Body of pancreas (tissue), 4 donors: ENCODE data around the gene APBA2. TPM values are rescaled to one million over a fixed set of nuclear protein-coding genes. Genes with fewer than 3 reads are reported as not detected.

ENCODE experiments used
- ATAC-seq: fragments of 150-250 bp; one replicate; pipeline ENCODE4 v1.9.1; 2016
- DNase-seq, 4 donors: peaks; one replicate each; pipeline ENCODE4 v3.0.0-alpha.2; 2019
- H3K27ac ChIP-seq, 4 donors: fragments of 200-600 bp; sonication (generic); 1 replicate in 3 of 4; 2 replicates in 1 of 4; pipeline versions ENCODE4 v1.5.1 to v1.6.1; 2016 to 2019; ENCODE audit warnings: mild to moderate bottlenecking in 1 of 4, mixed read lengths in 1 of 4, moderate library complexity in 1 of 4
- H3K27me3 ChIP-seq, 2 donors: fragments of 200-600 bp; sonication (generic); one replicate each; pipeline ENCODE4 v1.6.0; 2016; ENCODE audit warnings: mild to moderate bottlenecking in 1 of 2
- H3K36me3 ChIP-seq, 2 donors: fragments of 200-600 bp; sonication (generic); replicated peaks in 1 of 2; 2 replicates each; pipeline ENCODE4 v1.5.1; 2016; ENCODE audit warnings: low read depth in 2 of 2; ENCODE audit not compliant: insufficient read depth in 1 of 2
- H3K4me1 ChIP-seq: fragments of 200-600 bp; sonication (generic); one replicate; pipeline ENCODE4 v1.6.0; 2016
- H3K4me3 ChIP-seq, 2 donors: fragments of 200-600 bp; sonication (generic); 1 replicate in 1 of 2; 2 replicates in 1 of 2; pipeline ENCODE4 v1.5.1; 2016 to 2019
- H3K9me3 ChIP-seq, 3 donors: fragments of 200-600 bp; sonication (generic); 1 replicate in 2 of 3; 2 replicates in 1 of 3; pipeline ENCODE4 v1.5.1; 2016
- CTCF ChIP-seq, 7 experiments: fragments of 450-650 bp in 4 of 7; fragments of 200-600 bp in 3 of 7; sonication (generic) in 3 of 7; IDR thresholded peaks; one replicate each; pipeline ENCODE4 v1.5.1; 2016 to 2019; ENCODE audit warnings: antibody characterized with exemption in 7 of 7
- POLR2A ChIP-seq, 3 donors: fragments of 450-650 bp; IDR thresholded peaks; one replicate each; pipeline ENCODE4 v1.6.1; 2016; ENCODE audit warnings: antibody characterized with exemption in 3 of 3, mild to moderate bottlenecking in 2 of 3
- WGBS, 2 donors: methylation state at CpG; one replicate each; pipeline ENCODE4 v1.1.5; 2017; 5-methylcytosine and 5-hydroxymethylcytosine counted together
- intact Hi-C: fragments of 100-400 bp; cut with DNase I; formaldehyde crosslinking; loops from one replicate; pipeline ENCODE4 v1.15.1; 2023
- total RNA-seq, 2 donors: library from RNA; depleted of rRNA; stranded (reverse); fragments of >200 nt; gene quantifications; one replicate each; pipeline ENCODE4 v1.1.0, GENCODE V29; 2016

APBA2 gene
- total RNA-seq, 2 donors from 2014 or later = 13.2 to 29.0 TPM

- no peak for DNase-seq
These were observed 48.1 kb downstream of the APBA2 start for GRCh38 chr15:28933710-28934445.

GRCh38 chr15:28934645-28935044 lies 48.9 kb downstream of the APBA2 start:
- WGBS, 2 donors = 52 to 57% methylated on average over 6 of the region's 6 CpGs
- no peak overlapping the region for H3K27ac ChIP-seq

More at GRCh38 chr15:28933710-28934445, 48.1 kb downstream of the APBA2 start:
- no peak for ATAC-seq
- intact Hi-C loops = no loop called here
- 75 to 76% methylated on average over 9 of the region's 9 CpGs for WGBS, 2 donors
- Histone ChIP-seq H3K4me3 (no peak overlapping the region), H3K4me1 (peaks cover 11% of the 10 kb centered on the region), H3K36me3 (no peaks in the 10 kb centered on the region), H3K27me3 (no peaks in the 10 kb centered on the region), H3K27ac (no peak overlapping the region), H3K9me3 (no peaks in the 10 kb centered on the region)
- no peak for TF ChIP-seq CTCF (IDR thresholded peaks at IDR 0.05)
- TF ChIP-seq POLR2A (IDR thresholded peaks at IDR 0.05) = no peak

GRCh38 chr15:28935316-28935715 lies 49.5 kb downstream of the APBA2 start:
- no peak for ATAC-seq
- no peak for DNase-seq
- Histone ChIP-seq H3K27ac (no peak overlapping the region), H3K27me3 (no peaks in the 10 kb centered on the region), H3K36me3 (no peaks in the 10 kb centered on the region), H3K9me3 (no peaks in the 10 kb centered on the region), H3K4me1 (peaks cover 11% of the 10 kb centered on the region), H3K4me3 (no peak overlapping the region)
- TF ChIP-seq POLR2A (IDR thresholded peaks at IDR 0.05) (no peak), CTCF (IDR thresholded peaks at IDR 0.05) (no peak)
- WGBS, 2 donors = 65 to 74% methylated on average over 5 to 6 of the region's 6 CpGs
- intact Hi-C loops = no loop called here

More at GRCh38 chr15:28934645-28935044, 48.9 kb downstream of the APBA2 start:
- Histone ChIP-seq H3K4me1 (peaks cover 11% of the 10 kb centered on the region), H3K4me3 (no peak overlapping the region), H3K27me3 (no peaks in the 10 kb centered on the region), H3K9me3 (no peaks in the 10 kb centered on the region), H3K36me3 (no peaks in the 10 kb centered on the region)
- TF ChIP-seq CTCF (IDR thresholded peaks at IDR 0.05) = no peak
- no peak for TF ChIP-seq POLR2A (IDR thresholded peaks at IDR 0.05)
- no peak for ATAC-seq
- peak in 1 of 4 donors; percentile 24 for DNase-seq
- intact Hi-C loops = no loop called here

- DNase-seq = no peak
- intact Hi-C loops = no loop called here
- Histone ChIP-seq H3K36me3 (no peaks in the 10 kb centered on the region), H3K9me3 (no peaks in the 10 kb centered on the region), H3K4me3 (no peak overlapping the region), H3K27me3 (no peaks in the 10 kb centered on the region), H3K27ac (no peak overlapping the region), H3K4me1 (peaks cover 11% of the 10 kb centered on the region)
- no peak for TF ChIP-seq POLR2A (IDR thresholded peaks at IDR 0.05)
- no peak for TF ChIP-seq CTCF (IDR thresholded peaks at IDR 0.05)
- WGBS, 2 donors = 95% methylated on average over 8 of the region's 8 CpGs
- ATAC-seq = no peak
These were observed 50.3 kb downstream of the APBA2 start for GRCh38 chr15:28936081-28936480.

GRCh38 chr15:28936481-28936881 lies 50.7 kb downstream of the APBA2 start:
- no peak for ATAC-seq
- 88 to 92% methylated on average over 9 of the region's 9 CpGs for WGBS, 2 donors
- intact Hi-C loops = no loop called here
- Histone ChIP-seq H3K4me3 (no peak overlapping the region), H3K27ac (no peak overlapping the region), H3K36me3 (no peaks in the 10 kb centered on the region), H3K4me1 (peaks cover 11% of the 10 kb centered on the region), H3K9me3 (no peaks in the 10 kb centered on the region), H3K27me3 (no peaks in the 10 kb centered on the region)
- no peak for DNase-seq
- TF ChIP-seq POLR2A (IDR thresholded peaks at IDR 0.05) (no peak), CTCF (IDR thresholded peaks at IDR 0.05) (no peak)
